Uterus (tissue), 4 donors: ENCODE results near the gene CELSR3. TPM values are rescaled to one million over a fixed set of nuclear protein-coding genes. Genes with fewer than 3 reads are reported as not detected.

ENCODE experiments used
- DNase-seq, 2 donors: peaks; one replicate each; pipeline ENCODE4 v3.0.0-alpha.2; 2019 to 2020
- H3K27ac ChIP-seq, 2 donors: fragments of 200-600 bp; sonication (generic); 1 replicate in 1 of 2; 2 replicates in 1 of 2; pipeline ENCODE4 v1.5.1; 2016 to 2018
- H3K27me3 ChIP-seq, 2 donors: fragments of 200-600 bp; sonication (generic); one replicate each; pipeline ENCODE4 v1.5.1; 2018 to 2019; ENCODE audit warnings: control low read depth in 1 of 2
- H3K36me3 ChIP-seq, 2 donors: fragments of 200-600 bp; sonication (generic); one replicate each; pipeline ENCODE4 v1.5.1; 2019; ENCODE audit warnings: control low read depth in 1 of 2
- H3K4me1 ChIP-seq, 2 donors: fragments of 200-600 bp; sonication (generic); one replicate each; pipeline ENCODE4 v1.5.1; 2018 to 2019; ENCODE audit warnings: control low read depth in 1 of 2
- H3K4me3 ChIP-seq, 2 donors: fragments of 200-600 bp; sonication (generic); 1 replicate in 1 of 2; 2 replicates in 1 of 2; pipeline ENCODE4 v1.5.1; 2018 to 2019; ENCODE audit warnings: mild to moderate bottlenecking in 1 of 2
- H3K9me3 ChIP-seq, 2 donors: fragments of 200-600 bp; sonication (generic); one replicate each; pipeline ENCODE4 v1.5.1; 2019; ENCODE audit warnings: control low read depth in 1 of 2
- POLR2A ChIP-seq, 2 donors: fragments of 450-650 bp; IDR thresholded peaks; one replicate each; pipeline ENCODE4 v1.6.1; 2016; ENCODE audit warnings: antibody characterized with exemption in 2 of 2, mild to moderate bottlenecking in 1 of 2, moderate library complexity in 1 of 2
- intact Hi-C: fragments of 100-400 bp; cut with DNase I; formaldehyde crosslinking; loops from one replicate; pipeline ENCODE4 v1.15.1; 2023; ENCODE audit warnings: low total_unique reads
- total RNA-seq, 4 donors: library from RNA; depleted of rRNA in 3 of 4; stranded (reverse); fragments of >200 nt in 3 of 4; gene quantifications; one replicate each; pipeline versions ENCODE4 v1.1.0 to v1.2.4, GENCODE V29; 2014 to 2023
- TF ChIP-seq, protein P1 (sequence below), 4 experiments: fragments of 200-600 bp in 2 of 4; fragments of 450-650 bp in 2 of 4; sonication (generic) in 2 of 4; IDR thresholded peaks; one replicate each; pipeline ENCODE4 v1.5.1; 2016 to 2019; ENCODE audit warnings: antibody characterized with exemption in 4 of 4, mild to moderate bottlenecking in 2 of 4, moderate library complexity in 1 of 4
- donor health status: DM: yes; HTN: yes; CAD: no.

The CELSR3 gene
- total RNA-seq, 4 donors from 2014 or later: under 0.01 to 3.4 (median 1.3) TPM; not detected in 1

GRCh38 chr3:48623851-48624547, 38.7 kb downstream of the CELSR3 start:
- TF ChIP-seq, protein P1, sequence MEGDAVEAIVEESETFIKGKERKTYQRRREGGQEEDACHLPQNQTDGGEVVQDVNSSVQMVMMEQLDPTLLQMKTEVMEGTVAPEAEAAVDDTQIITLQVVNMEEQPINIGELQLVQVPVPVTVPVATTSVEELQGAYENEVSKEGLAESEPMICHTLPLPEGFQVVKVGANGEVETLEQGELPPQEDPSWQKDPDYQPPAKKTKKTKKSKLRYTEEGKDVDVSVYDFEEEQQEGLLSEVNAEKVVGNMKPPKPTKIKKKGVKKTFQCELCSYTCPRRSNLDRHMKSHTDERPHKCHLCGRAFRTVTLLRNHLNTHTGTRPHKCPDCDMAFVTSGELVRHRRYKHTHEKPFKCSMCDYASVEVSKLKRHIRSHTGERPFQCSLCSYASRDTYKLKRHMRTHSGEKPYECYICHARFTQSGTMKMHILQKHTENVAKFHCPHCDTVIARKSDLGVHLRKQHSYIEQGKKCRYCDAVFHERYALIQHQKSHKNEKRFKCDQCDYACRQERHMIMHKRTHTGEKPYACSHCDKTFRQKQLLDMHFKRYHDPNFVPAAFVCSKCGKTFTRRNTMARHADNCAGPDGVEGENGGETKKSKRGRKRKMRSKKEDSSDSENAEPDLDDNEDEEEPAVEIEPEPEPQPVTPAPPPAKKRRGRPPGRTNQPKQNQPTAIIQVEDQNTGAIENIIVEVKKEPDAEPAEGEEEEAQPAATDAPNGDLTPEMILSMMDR (IDR thresholded peaks at IDR 0.05): no peak
- TF ChIP-seq POLR2A (IDR thresholded peaks at IDR 0.05): no peak
- Histone ChIP-seq H3K27ac (no peak overlapping the region), H3K27me3 (no peaks in the 10 kb centered on the region), H3K9me3 (no peaks in the 10 kb centered on the region), H3K4me3 (no peak overlapping the region), H3K36me3 (no peaks in the 10 kb centered on the region), H3K4me1 (no peaks in the 10 kb centered on the region)
- intact Hi-C loops: no loop called here
- DNase-seq: no peak

GRCh38 chr3:48621461-48621869, 41.2 kb downstream of the CELSR3 start, which contains the start of gene TMEM89:
TMEM89 (minus strand) TSS chr3:48621769; CDS start chr3:48621756, 13 bp downstream.
- Histone ChIP-seq H3K4me3 (no peak within 1 kb of the TSS), H3K9me3 (no peaks in the 10 kb centered on the region), H3K27me3 (no peaks in the 10 kb centered on the region), H3K36me3 (no peaks in the 10 kb centered on the region), H3K27ac (no peak within 1 kb of the TSS), H3K4me1 (no peaks in the 10 kb centered on the region)
- TF ChIP-seq POLR2A (IDR thresholded peaks at IDR 0.05): no peak
- TF ChIP-seq, protein P1 (IDR thresholded peaks at IDR 0.05): no peak
- no peak for DNase-seq
- intact Hi-C loops: no loop called here

GRCh38 chr3:48619541-48620524, 42.9 kb downstream of the CELSR3 start:
- no peaks in the 10 kb centered on the region for H3K27me3 ChIP-seq
- intact Hi-C loops: no loop called here
- no peaks in the 10 kb centered on the region for H3K4me1 ChIP-seq
- no peaks in the 10 kb centered on the region for H3K36me3 ChIP-seq
- H3K9me3 ChIP-seq: no peaks in the 10 kb centered on the region
- H3K27ac ChIP-seq: no peak overlapping the region
- no peak overlapping the region for H3K4me3 ChIP-seq
- no peak for TF ChIP-seq POLR2A (IDR thresholded peaks at IDR 0.05)
- TF ChIP-seq, protein P1 (IDR thresholded peaks at IDR 0.05): no peak
- no peak for DNase-seq

DNA sequence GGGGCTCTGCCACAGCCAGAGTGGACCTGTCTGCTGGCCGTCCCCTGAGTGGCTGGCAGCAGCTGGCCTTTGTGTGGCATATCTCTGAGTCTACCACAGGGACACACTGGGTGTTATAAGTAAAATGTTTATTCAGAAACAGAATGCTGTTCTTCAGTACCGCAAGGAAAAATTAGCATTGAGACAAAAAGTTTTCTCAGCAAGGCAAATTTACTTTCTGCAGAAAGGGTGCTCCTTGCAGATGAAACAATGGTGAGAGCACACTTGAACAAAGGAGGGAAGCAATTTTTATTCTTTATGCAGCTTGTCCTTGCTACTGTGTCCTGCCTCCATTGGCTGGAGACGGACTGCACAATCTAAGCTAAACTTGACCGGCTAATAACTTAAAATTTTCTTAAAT, 45.1 kb downstream of the CELSR3 start:
- no peak for TF ChIP-seq POLR2A (IDR thresholded peaks at IDR 0.05)
- TF ChIP-seq, protein P1 (IDR thresholded peaks at IDR 0.05): no peak
- no peak overlapping the region for H3K4me3 ChIP-seq
- H3K27me3 ChIP-seq: no peaks in the 10 kb centered on the region
- no peaks in the 10 kb centered on the region for H3K9me3 ChIP-seq
- DNase-seq: no peak
- H3K4me1 ChIP-seq: no peaks in the 10 kb centered on the region
- H3K36me3 ChIP-seq: no peaks in the 10 kb centered on the region
- intact Hi-C loops: no loop called here
- no peak overlapping the region for H3K27ac ChIP-seq

DNA sequence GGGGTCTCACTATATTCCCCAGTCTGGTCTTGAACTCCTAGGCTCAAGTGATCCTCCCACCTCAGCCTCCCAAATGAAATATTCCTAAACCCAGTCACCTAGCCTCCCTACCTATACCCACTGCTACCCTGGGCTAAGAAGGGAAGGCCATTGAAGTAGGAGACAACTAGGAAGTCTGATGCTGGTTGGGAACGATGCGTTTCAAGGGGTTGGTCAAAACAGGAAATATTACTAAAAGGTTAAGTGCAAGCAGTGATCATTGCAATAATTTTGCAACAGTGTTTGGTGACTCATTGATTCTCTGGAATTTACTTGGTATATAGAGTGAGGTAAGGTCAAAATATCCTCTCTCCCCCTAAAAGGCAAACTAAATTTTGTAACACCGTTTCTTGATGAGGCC, 48.6 kb downstream of the CELSR3 start:
- Histone ChIP-seq H3K27me3 (no peaks in the 10 kb centered on the region), H3K4me3 (no peak overlapping the region), H3K27ac (no peak overlapping the region), H3K36me3 (no peaks in the 10 kb centered on the region), H3K4me1 (no peaks in the 10 kb centered on the region), H3K9me3 (no peaks in the 10 kb centered on the region)
- no peak for DNase-seq
- intact Hi-C loops: no loop called here
- TF ChIP-seq, protein P1 (IDR thresholded peaks at IDR 0.05): no peak
- TF ChIP-seq POLR2A (IDR thresholded peaks at IDR 0.05): no peak
